Activated T-cell treated with anti-CD3 and anti-CD28 coated beads, Interleukin-2, amount 50 U/mL, for 24 hours (primary cell): ENCODE data around the gene N4BP3.

Experiments used
- DNase-seq: peaks from one replicate; pipeline ENCODE4 v3.0.0-alpha.2; 2020
- H3K27ac Mint-ChIP-seq: 2 replicates; pipeline ENCODE4 v1.8.0; 2020; ENCODE audit warnings: mild to moderate bottlenecking, mixed read lengths
- H3K27me3 Mint-ChIP-seq: 2 replicates; pipeline ENCODE4 v1.8.0; 2020; ENCODE audit warnings: mixed read lengths
- H3K36me3 Mint-ChIP-seq: 2 replicates; pipeline ENCODE4 v1.8.0; 2020; ENCODE audit warnings: low read depth, mixed read lengths
- H3K4me1 Mint-ChIP-seq: 2 replicates; pipeline ENCODE4 v1.8.0; 2020; ENCODE audit warnings: low read depth, mixed read lengths
- H3K4me3 Mint-ChIP-seq: 2 replicates; pipeline ENCODE4 v1.8.0; 2020; ENCODE audit warnings: mild to moderate bottlenecking, moderate library complexity, mixed read lengths
- H3K9me3 Mint-ChIP-seq: 2 replicates; pipeline ENCODE4 v1.8.0; 2020; ENCODE audit warnings: mixed read lengths

N4BP3 gene

GRCh38 chr5:178165581-178165980 is 52.2 kb downstream of the N4BP3 start:
- no peak for DNase-seq
- H3K27me3 Mint-ChIP-seq, result peaks cover 29% of the 10 kb centered on the region
- H3K4me3 Mint-ChIP-seq, result no peak overlapping the region
- H3K9me3 Mint-ChIP-seq, result no peaks in the 10 kb centered on the region
- no peaks in the 10 kb centered on the region for H3K36me3 Mint-ChIP-seq
- H3K27ac Mint-ChIP-seq, result no peak overlapping the region
- H3K4me1 Mint-ChIP-seq, result peaks cover 7% of the 10 kb centered on the region

- Mint-ChIP-seq H3K4me1 (no peaks in the 10 kb centered on the region), H3K4me3 (no peak overlapping the region), H3K27ac (no peak overlapping the region), H3K27me3 (no peaks in the 10 kb centered on the region), H3K36me3 (no peaks in the 10 kb centered on the region), H3K9me3 (no peaks in the 10 kb centered on the region)
- DNase-seq, result no peak
Measured at GRCh38 chr5:178170455-178170854, 57.1 kb downstream of the N4BP3 start.

- H3K4me1 Mint-ChIP-seq, result no peaks in the 10 kb centered on the region
- no peaks in the 10 kb centered on the region for H3K36me3 Mint-ChIP-seq
- peaks cover 4% of the 10 kb centered on the region for H3K27me3 Mint-ChIP-seq
- no peaks in the 10 kb centered on the region for H3K9me3 Mint-ChIP-seq
- H3K4me3 Mint-ChIP-seq, result no peak overlapping the region
- DNase-seq, result no peak
- H3K27ac Mint-ChIP-seq, result no peak overlapping the region
Measured at GRCh38 chr5:178174456-178174855, 61.1 kb downstream of the N4BP3 start.
